GM12875 (cell line): ENCODE measurements around the gene CARMIL3.

Source experiments
- H3K4me3 ChIP-seq: one replicate; pipeline ENCODE4 v1.5.1; 2011; ENCODE audit warnings: low read depth, low read length, control low read depth
- CTCF ChIP-seq: IDR thresholded peaks from 2 replicates; pipeline ENCODE4 v1.5.1; 2011; ENCODE audit warnings: low read depth, mild to moderate bottlenecking, control low read depth, inconsistent platforms, low read length, moderate library complexity, borderline replicate concordance; ENCODE audit not compliant: insufficient read depth

The CARMIL3 gene

DNA sequence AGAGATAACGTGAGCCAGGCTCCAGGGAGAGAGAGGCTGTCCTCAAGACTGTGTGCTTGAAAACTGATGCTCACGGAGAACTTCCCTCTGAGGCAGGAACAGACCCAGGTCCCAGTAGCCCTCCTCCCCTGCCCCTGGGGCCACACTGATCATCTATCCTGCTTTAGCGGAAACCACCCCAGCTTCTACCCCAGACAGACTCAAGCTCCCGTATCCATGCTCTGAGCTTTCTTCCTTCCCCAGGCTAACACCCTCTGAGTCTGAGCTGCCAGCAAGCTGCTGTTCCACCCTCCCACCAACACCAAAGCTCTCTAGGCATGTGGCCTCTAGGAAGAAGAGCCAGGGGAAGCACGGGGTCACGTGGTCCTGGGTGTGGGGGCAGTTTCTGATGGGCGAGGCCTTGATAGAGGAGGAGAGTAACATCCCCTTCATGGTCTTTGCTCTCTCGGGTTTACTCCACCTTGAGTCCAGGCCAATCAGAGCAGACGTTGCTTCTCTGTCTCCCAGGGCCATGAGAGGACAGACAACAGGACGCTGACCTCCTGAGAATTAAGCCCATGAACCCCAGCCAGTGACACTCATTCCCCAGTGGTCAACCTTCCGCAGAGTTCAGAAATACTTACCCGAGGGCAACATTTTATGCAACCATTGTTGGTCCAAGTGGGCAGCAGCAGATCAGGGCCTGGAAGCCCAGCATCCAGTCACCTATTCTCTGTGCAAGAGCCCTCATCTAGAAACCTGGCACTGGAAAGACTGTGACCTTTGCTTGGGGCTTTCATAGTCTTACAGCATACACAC lies 43.7 kb downstream of the CARMIL3 start:
- TF ChIP-seq CTCF, result no peak
- H3K4me3 ChIP-seq, result peak overlapping the region; percentile 73

DNA sequence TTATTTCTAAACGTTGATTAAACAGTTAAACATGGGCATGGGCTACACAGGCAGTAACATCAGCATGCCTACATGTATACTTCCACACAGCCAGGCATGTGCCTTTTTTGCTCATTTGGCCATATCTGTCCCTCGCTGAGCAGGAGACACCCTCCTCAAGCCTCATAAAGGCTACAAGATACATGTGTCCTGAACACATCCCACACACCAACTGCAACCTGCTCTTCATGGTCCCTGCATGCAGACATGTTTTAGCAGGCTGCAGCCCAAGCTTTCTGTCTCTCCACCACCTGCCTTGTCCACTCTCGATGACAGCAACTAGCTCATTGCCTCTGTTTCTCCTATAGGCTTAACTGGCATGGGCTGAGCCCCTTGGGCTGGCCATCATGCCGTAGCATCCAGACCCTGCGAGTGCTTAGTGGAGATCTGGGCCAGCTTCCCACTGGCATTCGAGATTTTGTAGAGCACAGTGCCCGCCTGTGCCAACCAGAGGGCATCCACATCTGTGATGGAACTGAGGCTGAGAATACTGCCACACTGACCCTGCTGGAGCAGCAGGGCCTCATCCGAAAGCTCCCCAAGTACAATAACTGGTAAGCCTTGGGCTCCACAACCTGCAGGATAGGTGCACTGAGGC lies 44.9 kb downstream of the CARMIL3 start:
- H3K4me3 ChIP-seq, result no peak overlapping the region
- TF ChIP-seq CTCF, result no peak

GRCh38 chr14:24098229-24098926 lies 46.6 kb downstream of the CARMIL3 start:
- no peak overlapping the region for H3K4me3 ChIP-seq
- TF ChIP-seq CTCF, result no peak

DNA sequence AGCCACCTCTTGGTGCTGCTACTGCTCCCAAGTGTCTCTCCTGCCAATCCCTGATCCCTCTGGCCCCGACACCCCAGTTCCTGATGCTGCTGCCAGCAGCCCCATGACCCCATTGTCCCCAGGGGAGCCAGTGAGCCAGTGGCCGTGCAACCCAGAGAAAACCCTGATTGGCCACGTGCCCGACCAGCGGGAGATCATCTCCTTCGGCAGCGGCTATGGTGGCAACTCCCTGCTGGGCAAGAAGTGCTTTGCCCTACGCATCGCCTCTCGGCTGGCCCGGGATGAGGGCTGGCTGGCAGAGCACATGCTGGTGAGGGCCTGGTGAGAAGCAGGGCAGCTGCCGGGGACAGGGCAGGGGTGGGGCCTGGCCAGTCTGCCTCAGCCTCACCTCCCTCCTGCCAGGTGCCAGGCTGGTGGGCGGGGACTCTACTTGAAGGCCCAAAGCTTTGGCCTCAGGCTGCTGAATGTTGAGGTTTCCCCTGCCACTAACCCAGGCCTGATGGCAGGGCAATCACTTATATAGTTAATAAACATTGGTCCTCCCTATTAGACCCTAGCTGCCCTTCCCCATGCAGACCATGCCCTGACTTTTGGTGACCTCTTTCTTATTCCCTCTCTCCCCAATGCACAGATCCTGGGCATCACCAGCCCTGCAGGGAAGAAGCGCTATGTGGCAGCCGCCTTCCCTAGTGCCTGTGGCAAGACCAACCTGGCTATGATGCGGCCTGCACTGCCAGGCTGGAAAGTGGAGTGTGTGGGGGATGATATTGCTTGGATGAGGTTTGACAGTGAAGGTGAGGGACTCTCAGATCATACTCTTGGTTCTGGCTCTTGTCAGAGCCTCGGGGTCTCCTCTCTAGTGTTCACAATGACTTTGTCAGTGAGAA lies 47.4 kb downstream of the CARMIL3 start:
- no peak for TF ChIP-seq CTCF

DNA sequence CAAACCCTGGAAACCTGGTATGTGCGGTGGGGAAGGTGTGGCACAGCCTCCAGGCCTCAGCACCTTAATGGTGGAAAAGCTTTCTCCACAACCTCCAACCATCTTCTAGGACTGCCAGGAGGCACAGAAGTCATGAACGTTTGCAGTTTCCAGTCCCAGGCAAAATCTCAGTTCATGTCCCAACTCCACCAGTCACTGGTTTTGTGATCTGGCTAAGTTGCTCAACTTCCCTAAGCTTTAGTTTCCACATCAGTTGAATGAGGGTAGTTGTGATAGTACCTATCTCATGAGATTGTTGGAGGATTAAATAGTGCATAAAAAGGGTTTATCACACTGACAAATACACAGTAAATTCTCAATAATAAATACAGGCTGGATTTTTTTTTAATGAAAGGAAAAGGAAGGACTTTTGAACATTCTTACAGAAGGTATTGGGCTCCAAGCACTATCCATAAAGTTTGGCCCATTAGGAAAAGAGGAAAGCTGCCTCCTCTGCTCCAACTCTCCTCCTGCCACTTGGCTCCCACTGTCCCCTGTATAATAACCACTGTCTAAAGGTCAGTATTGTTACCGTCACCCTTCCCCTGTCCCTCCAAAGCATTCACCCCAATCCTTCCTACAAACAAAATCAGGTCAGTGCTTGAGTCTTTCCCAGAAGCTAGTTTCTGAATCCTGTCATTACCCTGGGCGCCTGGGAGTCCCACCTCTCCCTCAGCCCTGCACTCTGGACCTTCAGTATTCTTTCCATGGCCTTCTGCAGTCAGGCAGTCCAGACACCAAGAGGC lies 48.6 kb downstream of the CARMIL3 start:
- H3K4me3 ChIP-seq, result no peak overlapping the region
- no peak for TF ChIP-seq CTCF

More for the DNA sequence above, 47.4 kb downstream of the CARMIL3 start:
- no peak overlapping the region for H3K4me3 ChIP-seq

- TF ChIP-seq CTCF, result no peak
- no peak overlapping the region for H3K4me3 ChIP-seq
Measured at GRCh38 chr14:24100982-24101494, 49.2 kb downstream of the CARMIL3 start.
